Activated T-helper 17 cell treated with anti-CD3 and anti-CD28 coated beads, Interleukin-2, amount 50 U/mL, for 72 hours (primary cell): ENCODE data around the gene DNM1. TPM values are rescaled to one million over a fixed set of nuclear protein-coding genes. Genes with fewer than 3 reads are reported as not detected.
"Not testable (repeated sequence)": the region's sequence is repeated elsewhere in the genome, so short reads cannot be mapped to it uniquely, and the experiment has no call there.

ENCODE experiments used
- ATAC-seq: fragments of 150-1000 bp; cut with Tn5 transposase; replicated peaks from 2 replicates; pipeline ENCODE4 v1.10.0; 2021; ENCODE audit warnings: mild to moderate bottlenecking, moderate library complexity
- H3K27ac Mint-ChIP-seq: one replicate; pipeline ENCODE4 v1.8.0; 2022; ENCODE audit warnings: mixed read lengths
- H3K27me3 Mint-ChIP-seq: one replicate; pipeline ENCODE4 v1.8.0; 2022; ENCODE audit warnings: mixed read lengths
- H3K36me3 Mint-ChIP-seq: one replicate; pipeline ENCODE4 v1.8.0; 2022; ENCODE audit warnings: low read depth, mild to moderate bottlenecking, mixed read lengths
- H3K4me1 Mint-ChIP-seq: one replicate; pipeline ENCODE4 v1.8.0; 2022; ENCODE audit warnings: mixed read lengths
- H3K4me3 Mint-ChIP-seq: one replicate; pipeline ENCODE4 v1.8.0; 2022; ENCODE audit warnings: mild to moderate bottlenecking, mixed read lengths
- H3K9me3 Mint-ChIP-seq: one replicate; pipeline ENCODE4 v1.8.0; 2022; ENCODE audit warnings: mixed read lengths
- total RNA-seq, 2 donors: library from RNA; stranded (reverse); gene quantifications; one replicate each; pipeline ENCODE4 v1.2.3, GENCODE V29; 2022

The DNM1 gene
- total RNA-seq, 2 donors from 2014 or later = 0.84 to 9.2 TPM

DNA sequence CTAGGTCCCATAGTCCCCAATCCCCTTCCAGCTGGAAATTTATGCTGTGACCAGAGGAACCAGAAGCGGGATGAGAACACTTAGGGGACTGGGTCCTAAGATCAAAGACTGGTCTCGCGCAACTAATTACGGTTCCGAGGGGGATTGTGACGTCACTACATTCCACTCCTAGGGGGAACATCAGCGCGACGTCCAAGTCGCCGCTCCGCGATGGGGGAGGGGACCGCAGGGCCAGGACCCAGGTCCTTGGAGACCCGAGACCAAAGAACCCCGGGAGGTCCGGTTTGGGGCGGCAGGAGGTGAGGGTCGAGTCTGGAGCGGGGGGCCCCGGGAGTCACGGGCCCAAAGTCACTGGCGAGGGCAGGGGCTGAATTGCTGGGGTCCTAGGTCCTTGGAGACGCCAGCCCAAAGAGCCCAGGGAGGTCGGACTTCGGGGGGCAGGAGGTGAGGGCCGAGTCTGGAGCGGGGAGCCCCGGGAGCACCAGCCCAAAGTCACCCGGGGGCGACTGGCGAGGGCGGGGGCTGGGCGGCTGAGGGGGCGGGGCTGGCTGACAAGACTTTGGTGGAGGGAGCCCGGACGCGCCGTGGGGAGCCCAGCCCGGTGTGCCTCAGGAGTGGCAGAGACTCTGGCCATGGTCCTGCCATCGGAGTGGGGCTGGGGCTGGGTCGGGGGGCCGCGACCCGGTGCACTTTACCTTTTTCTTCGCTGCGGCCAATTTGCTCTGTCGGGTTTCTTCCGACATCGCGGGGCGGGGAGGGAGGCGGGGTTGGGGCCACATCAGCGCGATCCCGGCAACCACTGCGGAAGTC lies 72.2 kb downstream of the DNM1 start, which contains the start of gene GOLGA2:
Gene GOLGA2 (minus strand): TSS at position 810 of the 810 bp plus-strand sequence. CDS start 31 bp downstream, at position 779.
- Mint-ChIP-seq H3K27me3 (no peaks in the 10 kb centered on the region), H3K9me3 (no peaks in the 10 kb centered on the region), H3K4me3 (peak within 1 kb of the TSS; percentile 99)

DNA sequence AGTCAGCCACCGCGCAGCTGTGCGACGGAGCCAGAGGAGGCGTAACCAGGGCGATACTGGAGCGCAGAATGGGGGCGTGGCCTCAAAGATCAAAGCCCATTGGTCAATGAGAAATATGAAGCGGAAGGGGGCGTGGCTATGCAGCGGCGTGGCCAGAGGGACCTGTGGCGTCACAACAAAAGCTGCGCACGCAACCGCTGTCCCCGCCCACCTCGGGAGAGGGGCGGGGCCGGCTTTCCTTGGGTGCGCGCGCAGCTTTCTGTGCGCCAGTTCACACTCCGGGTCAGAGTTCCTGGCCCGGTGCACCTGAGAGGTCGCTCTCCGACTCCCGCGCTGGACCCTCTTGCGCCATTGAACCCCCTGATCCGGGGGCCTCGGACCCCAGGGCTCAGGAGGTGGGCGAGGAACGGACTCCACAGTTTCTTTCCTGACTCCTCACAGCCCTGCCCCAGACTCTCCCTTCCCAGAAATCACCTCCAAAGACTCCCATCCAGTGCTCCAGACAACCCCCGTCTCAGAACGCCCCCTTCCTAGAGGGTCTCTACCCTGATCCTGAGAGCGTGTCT lies 72.9 kb downstream of the DNM1 start, which contains the start of gene SWI5:
Gene SWI5 (plus strand): TSS at position 269 of the 566 bp plus-strand sequence.
- Mint-ChIP-seq H3K4me1 (peaks cover 27% of the 10 kb centered on the region), H3K36me3 (peaks cover 44% of the 10 kb centered on the region), H3K9me3 (no peaks in the 10 kb centered on the region), H3K27ac (peak within 1 kb of the TSS; percentile 100), H3K27me3 (no peaks in the 10 kb centered on the region), H3K4me3 (peak within 1 kb of the TSS; percentile 99)
- ATAC-seq = peak; percentile 99

More for the DNA sequence above, 72.2 kb downstream of the DNM1 start, which contains the start of gene GOLGA2:
- Mint-ChIP-seq H3K4me1 (peaks cover 27% of the 10 kb centered on the region), H3K27ac (peak within 1 kb of the TSS; percentile 100), H3K36me3 (peaks cover 51% of the 10 kb centered on the region)
- ATAC-seq = peak; percentile 68

DNA sequence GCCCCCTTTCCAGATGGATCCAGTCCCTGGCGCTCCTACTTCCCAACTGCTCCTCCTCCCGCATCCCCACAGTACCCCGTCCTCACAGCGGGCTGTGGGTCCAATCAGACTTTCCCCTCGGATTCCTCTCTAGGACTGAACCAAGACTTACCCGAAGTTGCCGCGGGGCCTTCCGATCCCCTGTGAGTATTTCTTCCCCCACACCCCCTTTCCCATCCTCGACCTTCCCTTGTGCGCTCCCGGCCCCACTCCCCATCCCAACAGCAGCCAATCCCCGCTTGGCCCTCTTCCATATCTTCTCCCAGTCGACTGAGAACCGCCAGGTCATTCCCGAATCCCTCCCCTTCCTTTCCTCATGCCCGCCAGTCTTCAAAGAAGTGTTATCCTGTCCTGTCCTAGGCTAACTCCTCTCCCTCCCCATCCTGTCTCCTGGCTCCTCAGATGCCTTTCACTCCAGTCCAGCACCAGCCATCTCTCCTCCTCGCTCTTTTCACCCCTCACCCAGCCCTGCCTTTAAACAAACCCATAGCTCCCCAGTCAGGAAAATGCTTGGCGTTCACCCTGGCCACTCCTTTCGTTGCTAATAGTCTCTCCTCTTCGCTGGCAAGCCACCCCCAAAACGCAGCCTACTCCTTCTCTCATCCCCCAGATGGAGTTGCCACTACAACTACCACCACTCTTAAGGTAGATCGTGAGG lies 73.5 kb downstream of the DNM1 start:
- no peaks in the 10 kb centered on the region for H3K27me3 Mint-ChIP-seq
- peak overlapping the region; percentile 100 for H3K27ac Mint-ChIP-seq
- peaks cover 27% of the 10 kb centered on the region for H3K4me1 Mint-ChIP-seq
- ATAC-seq = no peak
- peak overlapping the region; percentile 99 for H3K4me3 Mint-ChIP-seq
- H3K36me3 Mint-ChIP-seq = peaks cover 38% of the 10 kb centered on the region
- no peaks in the 10 kb centered on the region for H3K9me3 Mint-ChIP-seq

DNA sequence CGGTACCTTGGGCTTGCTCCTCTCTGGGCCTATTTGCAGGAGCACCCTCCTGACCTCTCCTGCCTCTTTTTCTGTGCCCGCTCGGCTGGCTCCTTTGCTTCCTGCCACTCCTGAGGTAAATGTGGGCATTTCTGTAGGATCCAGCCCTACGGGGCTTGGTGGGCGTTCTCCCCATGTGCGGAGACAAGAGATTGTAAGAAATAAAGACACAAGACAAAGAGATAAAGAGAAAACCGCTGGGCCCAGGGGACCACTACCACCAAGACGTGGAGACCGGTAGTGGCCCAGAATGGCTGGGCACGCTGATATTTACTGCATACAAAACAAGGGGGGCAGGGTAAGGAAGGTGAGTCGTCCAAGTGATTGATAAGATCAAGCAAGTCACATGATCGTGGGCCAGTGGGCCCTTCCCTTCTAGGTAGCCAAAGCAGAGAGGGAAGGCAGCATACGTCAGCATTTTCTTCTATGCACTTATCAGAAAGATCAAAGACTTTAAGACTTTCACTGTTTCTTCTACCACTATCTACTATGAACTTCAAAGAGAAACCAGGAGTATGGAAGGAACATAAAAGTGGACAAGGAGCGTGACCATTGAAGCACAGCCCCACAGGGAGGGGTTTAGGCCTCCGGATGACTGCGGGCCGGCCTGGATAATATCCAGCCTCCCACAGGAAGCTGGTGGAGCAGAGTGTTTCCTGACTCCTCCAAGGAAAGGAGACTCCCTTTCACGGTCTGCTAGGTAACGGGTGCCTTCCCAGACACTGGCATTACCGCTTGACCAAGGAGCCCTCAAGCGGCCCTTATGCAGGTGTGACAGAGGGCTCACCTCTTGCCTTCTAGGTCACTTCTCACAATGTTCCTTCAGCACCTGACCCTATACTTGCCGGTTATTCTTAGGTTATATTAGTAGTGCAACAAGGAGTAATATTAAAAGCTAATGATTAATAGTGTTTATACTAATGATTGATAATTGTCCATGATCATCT lies 76.2 kb downstream of the DNM1 start:
- H3K27me3 Mint-ChIP-seq, H3K4me3 Mint-ChIP-seq, H3K9me3 Mint-ChIP-seq, ATAC-seq: not testable (repeated sequence)
- H3K4me1 Mint-ChIP-seq = peaks cover 27% of the 10 kb centered on the region
- peaks cover 14% of the 10 kb centered on the region for H3K36me3 Mint-ChIP-seq
- H3K27ac Mint-ChIP-seq = peak overlapping the region; percentile 15

DNA sequence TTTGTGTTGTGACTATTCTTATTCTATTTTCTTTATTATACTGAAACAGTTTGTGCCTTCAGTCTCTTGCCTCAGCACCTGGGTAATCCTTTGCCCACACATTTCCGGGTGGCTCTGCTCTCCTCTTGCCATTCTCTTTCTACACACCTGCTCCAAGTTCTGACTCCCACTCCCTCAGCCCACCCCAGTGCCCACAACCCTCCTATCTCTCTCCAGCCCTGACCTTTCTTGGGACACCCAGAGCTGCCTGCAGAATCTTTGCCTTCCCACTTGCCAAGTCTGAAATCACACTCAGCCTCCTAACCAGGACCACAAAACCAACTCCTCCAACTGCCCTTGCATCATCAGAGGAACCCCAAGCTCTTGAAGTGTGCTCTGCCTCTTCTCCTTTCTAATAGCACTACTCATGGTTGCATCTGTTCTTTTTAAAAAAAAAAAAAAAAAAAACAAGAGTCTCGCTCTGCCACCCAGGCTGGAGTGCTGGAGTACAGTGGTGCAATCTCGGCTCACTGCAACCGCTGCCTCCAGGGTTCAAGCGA lies 77.0 kb downstream of the DNM1 start:
- H3K36me3 Mint-ChIP-seq = peaks cover 14% of the 10 kb centered on the region

DNA sequence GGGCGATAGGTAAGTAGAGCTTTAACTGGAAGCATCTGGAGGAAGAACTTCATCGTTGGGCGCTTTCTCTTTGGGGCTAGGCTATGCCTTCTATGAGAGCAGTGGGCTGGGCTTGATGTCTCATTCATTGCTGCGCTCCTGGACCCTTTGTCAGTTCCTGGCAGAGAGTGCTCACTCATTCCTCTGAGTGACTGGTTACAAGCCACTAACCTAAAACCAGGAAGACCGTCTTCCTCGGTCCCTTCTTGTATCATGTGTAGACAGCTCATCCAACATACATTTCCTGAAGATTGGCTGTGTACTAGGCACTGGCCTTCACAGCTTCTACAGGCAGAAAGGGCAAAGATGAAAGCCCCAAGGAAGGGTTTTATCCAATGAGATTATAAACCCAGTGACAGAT lies 79.3 kb downstream of the DNM1 start:
- ATAC-seq = no peak
- H3K27me3 Mint-ChIP-seq = no peaks in the 10 kb centered on the region
- peaks cover 6% of the 10 kb centered on the region for H3K36me3 Mint-ChIP-seq
- H3K4me3 Mint-ChIP-seq = no peak overlapping the region
- peaks cover 9% of the 10 kb centered on the region for H3K4me1 Mint-ChIP-seq
- H3K27ac Mint-ChIP-seq = no peak overlapping the region
- H3K9me3 Mint-ChIP-seq = no peaks in the 10 kb centered on the region

More for the DNA sequence above, 77.0 kb downstream of the DNM1 start:
- H3K9me3 Mint-ChIP-seq = no peaks in the 10 kb centered on the region
- no peaks in the 10 kb centered on the region for H3K27me3 Mint-ChIP-seq
- no peak overlapping the region for H3K27ac Mint-ChIP-seq
- H3K4me1 Mint-ChIP-seq = peaks cover 22% of the 10 kb centered on the region
- H3K4me3 Mint-ChIP-seq = no peak overlapping the region
- no peak for ATAC-seq

DNA sequence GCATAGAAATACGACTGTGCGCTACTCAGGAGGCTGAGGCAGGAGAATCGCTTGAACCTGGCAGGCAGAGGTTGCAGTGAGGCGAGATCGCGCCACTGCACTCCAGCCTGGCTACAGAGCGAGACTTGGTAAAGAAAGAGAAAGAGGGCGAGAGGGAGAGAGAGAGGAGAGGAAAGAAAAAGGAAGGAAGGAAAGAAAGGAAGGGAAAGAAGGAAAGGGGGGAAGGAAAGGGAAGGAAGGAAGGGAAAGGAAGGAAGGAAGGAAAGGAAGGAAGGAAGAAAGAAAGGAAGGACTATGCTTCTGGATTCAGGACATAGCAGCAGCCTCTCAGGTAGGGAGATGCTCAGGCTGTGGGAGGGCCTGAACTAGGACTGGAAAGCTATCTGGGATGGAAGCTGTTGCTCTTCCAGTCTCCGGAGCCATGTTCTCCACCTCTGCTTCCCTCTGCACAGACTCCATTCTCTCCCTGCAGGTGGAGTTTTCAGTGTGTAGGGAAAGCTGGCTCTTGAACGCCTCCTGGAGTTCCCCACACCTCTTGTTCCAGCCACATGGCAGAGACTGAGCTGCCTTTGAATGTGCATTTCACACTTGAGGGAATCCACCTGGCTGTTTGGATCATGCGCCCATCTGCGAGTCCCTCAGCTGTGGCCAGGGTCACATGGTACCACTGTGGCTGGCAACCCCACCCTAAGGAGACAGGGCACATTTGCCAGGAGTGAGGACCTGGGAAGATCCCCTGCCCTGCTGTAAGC lies 82.0 kb downstream of the DNM1 start:
- peaks cover 6% of the 10 kb centered on the region for H3K36me3 Mint-ChIP-seq
- peaks cover under 1% of the 10 kb centered on the region for H3K4me1 Mint-ChIP-seq
- H3K27ac Mint-ChIP-seq = no peak overlapping the region
- H3K9me3 Mint-ChIP-seq = no peaks in the 10 kb centered on the region
- no peaks in the 10 kb centered on the region for H3K27me3 Mint-ChIP-seq
- no peak overlapping the region for H3K4me3 Mint-ChIP-seq
- ATAC-seq = no peak

DNA sequence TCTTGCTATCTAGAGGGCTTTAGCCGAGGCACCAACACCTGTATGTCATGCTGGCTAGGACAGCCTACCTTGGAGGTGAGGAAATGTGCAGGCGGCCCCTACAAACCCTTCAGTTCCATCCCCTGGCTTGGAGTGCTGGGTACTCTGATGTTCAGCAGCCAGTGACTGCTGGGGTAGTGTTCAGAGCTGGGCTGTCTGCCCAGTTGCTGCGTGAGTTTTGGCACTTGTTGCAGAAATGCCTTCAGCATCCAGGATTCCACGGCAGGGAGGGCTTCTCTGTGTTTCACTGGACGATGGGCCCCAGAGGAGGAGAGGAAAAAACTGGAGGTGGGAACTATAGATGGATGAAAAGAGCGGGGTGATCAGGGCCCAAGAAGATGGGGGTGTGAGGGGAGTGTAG lies 83.3 kb downstream of the DNM1 start:
- no peak for ATAC-seq
- H3K27ac Mint-ChIP-seq = no peak overlapping the region

DNA sequence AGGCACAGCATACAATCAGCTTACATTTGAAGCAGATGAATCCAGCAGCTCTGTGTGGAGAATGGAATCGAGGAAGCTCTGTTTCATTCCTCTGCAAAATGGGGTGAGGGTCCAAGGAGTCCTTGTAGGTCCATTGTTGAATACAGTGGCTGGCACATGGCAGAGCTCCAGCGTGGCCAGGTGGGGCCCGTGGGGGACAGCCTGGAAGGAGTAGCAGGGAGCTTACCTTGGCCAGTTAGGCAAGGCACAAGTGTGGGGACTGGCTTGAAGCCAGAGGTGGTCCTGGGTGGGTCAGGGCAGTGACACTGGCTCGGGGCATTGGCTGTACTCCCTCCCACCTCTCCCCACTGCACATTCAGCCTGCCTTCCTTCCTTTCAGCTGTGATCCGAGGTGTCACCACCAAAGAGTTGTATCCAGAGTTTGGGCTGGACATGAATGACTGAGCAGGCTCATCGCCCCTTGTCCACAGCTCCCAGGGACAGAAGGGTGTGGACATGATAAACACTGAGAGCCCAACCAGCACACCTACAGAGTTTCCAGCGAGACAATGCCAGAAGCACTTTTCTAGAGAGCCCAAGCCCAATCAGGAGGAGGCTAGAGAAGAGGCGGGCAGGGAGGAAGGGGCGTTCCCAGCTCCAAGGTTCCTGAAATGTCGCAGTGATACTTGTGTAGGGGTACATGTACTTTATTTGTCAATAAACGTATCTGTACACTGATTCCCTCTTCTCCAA lies 85.3 kb downstream of the DNM1 start:
- Mint-ChIP-seq H3K4me1 (no peaks in the 10 kb centered on the region), H3K4me3 (no peak overlapping the region), H3K27ac (peak overlapping the region; percentile 12), H3K9me3 (no peaks in the 10 kb centered on the region), H3K27me3 (no peaks in the 10 kb centered on the region), H3K36me3 (peaks cover 6% of the 10 kb centered on the region)
- no peak for ATAC-seq

More for the DNA sequence above, 83.3 kb downstream of the DNM1 start:
- Mint-ChIP-seq H3K36me3 (peaks cover 6% of the 10 kb centered on the region), H3K4me3 (no peak overlapping the region), H3K9me3 (no peaks in the 10 kb centered on the region), H3K27me3 (no peaks in the 10 kb centered on the region), H3K4me1 (no peaks in the 10 kb centered on the region)

DNA sequence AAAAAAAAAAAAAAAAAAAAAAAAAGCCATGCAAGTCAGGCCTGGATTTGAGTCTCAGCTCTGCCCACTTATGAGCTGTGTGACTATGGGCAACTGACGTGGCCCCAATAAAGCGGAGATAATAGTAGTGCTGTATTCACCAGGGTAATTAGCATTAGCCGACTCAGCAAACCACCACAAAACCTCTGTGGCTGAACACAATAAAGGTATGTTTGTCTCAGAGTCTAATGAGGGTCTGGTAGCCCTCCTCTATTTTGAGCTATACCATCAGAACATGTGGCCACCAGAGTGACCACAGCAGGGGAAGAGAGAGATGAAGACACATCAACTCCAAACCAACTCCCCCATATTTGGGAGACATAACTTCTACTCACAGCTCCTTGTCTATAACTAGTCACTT lies 88.8 kb downstream of the DNM1 start:
- Mint-ChIP-seq H3K4me1 (peaks cover 4% of the 10 kb centered on the region), H3K27me3 (no peaks in the 10 kb centered on the region), H3K4me3 (no peak overlapping the region), H3K36me3 (no peaks in the 10 kb centered on the region), H3K9me3 (no peaks in the 10 kb centered on the region), H3K27ac (no peak overlapping the region)
- no peak for ATAC-seq

DNA sequence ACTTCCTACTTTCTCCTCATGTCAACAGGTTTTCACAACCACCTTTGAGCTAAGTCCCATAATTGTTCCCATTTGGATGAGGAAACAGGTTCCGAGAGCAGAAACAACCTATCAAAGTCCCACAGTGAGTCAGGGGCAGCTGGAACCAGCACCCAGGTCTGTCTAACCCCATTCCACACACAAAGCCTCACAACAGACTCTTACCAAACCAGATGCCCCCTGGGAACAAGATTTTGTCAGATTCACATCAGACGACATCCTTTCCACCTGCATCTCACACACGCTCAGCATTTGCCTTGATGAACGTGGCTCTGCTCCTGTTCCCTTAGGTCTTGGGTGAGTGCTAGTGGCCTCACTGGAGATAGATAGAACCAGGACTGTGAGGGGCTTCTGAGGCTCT lies 89.9 kb downstream of the DNM1 start:
- peaks cover 4% of the 10 kb centered on the region for H3K4me1 Mint-ChIP-seq
- no peaks in the 10 kb centered on the region for H3K36me3 Mint-ChIP-seq
- no peak for ATAC-seq
- no peak overlapping the region for H3K27ac Mint-ChIP-seq
- no peak overlapping the region for H3K4me3 Mint-ChIP-seq
- H3K27me3 Mint-ChIP-seq = no peaks in the 10 kb centered on the region
- no peaks in the 10 kb centered on the region for H3K9me3 Mint-ChIP-seq

DNA sequence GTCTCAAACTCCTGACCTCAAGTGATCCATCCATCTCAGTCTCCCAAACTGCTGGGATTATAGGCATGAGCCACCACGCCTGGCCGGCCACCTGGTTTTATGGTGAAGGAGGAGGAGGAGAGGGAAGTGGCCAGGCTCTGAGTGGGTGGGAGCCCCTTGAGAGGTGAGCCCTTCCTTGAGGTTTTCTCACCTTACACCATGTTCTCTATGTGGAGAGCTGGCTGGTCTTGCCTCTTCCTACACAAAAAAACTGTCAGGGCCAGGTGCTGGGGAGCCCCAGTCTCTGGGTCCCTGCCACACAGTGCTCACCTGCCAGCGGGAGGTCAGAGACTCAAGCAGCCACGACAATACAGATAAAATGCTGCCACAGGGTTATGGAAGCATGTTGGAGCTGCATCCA lies 91.0 kb downstream of the DNM1 start:
- no peak for ATAC-seq
- no peak overlapping the region for H3K4me3 Mint-ChIP-seq
- peaks cover 4% of the 10 kb centered on the region for H3K4me1 Mint-ChIP-seq
- H3K9me3 Mint-ChIP-seq = no peaks in the 10 kb centered on the region
- H3K36me3 Mint-ChIP-seq = no peaks in the 10 kb centered on the region
- no peaks in the 10 kb centered on the region for H3K27me3 Mint-ChIP-seq
- no peak overlapping the region for H3K27ac Mint-ChIP-seq
